GM12892 (cell line): ENCODE results near the gene RPL7L1.

ENCODE experiments used
- POLR2A ChIP-seq: IDR thresholded peaks from 2 replicates; pipeline ENCODE4 v1.6.1; 2011; ENCODE audit warnings: low read depth, low read length, control low read depth
- TAF1 ChIP-seq: IDR thresholded peaks from 2 replicates; pipeline ENCODE4 v1.6.1; 2011; ENCODE audit warnings: low read depth, mild to moderate bottlenecking, control low read depth, low read length, borderline replicate concordance

- TF ChIP-seq POLR2A (no peak), TAF1 (no peak)
Observed at GRCh38 chr6:42932412-42932811, 53.0 kb downstream of the RPL7L1 start.
